Fibroblast of the aortic adventitia (primary cell): ENCODE results near the gene SH3BP1. TPM values are rescaled to one million over a fixed set of nuclear protein-coding genes. Genes with fewer than 3 reads are reported as not detected.
"Not testable (repeated sequence)": the region's sequence is repeated elsewhere in the genome, so short reads cannot be mapped to it uniquely, and the experiment has no call there.

Source experiments
- DNase-seq: peaks from one replicate; pipeline ENCODE4 v3.0.0-alpha.2; 2010; ENCODE audit warnings: low read depth
- H3K4me3 ChIP-seq: 2 replicates; pipeline ENCODE4 v1.5.1; 2011; ENCODE audit warnings: low read depth, mild to moderate bottlenecking, control low read depth, low read length, moderate library complexity
- CTCF ChIP-seq: IDR thresholded peaks from 2 replicates; pipeline ENCODE4 v1.5.1; 2011; ENCODE audit warnings: mild to moderate bottlenecking, low read length, control low read depth, inconsistent platforms; ENCODE audit not compliant: insufficient read depth
- total RNA-seq: library from RNA; depleted of rRNA; stranded (reverse); fragments of >200 nt; gene quantifications from 2 replicates; pipeline ENCODE4 v1.2.3, GENCODE V29; 2012; ENCODE audit warnings: low replicate concordance

The SH3BP1 gene, protein sequence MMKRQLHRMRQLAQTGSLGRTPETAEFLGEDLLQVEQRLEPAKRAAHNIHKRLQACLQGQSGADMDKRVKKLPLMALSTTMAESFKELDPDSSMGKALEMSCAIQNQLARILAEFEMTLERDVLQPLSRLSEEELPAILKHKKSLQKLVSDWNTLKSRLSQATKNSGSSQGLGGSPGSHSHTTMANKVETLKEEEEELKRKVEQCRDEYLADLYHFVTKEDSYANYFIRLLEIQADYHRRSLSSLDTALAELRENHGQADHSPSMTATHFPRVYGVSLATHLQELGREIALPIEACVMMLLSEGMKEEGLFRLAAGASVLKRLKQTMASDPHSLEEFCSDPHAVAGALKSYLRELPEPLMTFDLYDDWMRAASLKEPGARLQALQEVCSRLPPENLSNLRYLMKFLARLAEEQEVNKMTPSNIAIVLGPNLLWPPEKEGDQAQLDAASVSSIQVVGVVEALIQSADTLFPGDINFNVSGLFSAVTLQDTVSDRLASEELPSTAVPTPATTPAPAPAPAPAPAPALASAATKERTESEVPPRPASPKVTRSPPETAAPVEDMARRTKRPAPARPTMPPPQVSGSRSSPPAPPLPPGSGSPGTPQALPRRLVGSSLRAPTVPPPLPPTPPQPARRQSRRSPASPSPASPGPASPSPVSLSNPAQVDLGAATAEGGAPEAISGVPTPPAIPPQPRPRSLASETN
- total RNA-seq, result 1.8 and 4.6 TPM in 2 replicates

GRCh38 chr22:37639070-37639760 is at the start of gene SH3BP1:
Gene SH3BP1 (plus strand): TSS chr22:37639669. CDS start chr22:37639788, 119 bp downstream.
- DNase-seq, result no peak
- TF ChIP-seq CTCF, result no peak
- H3K4me3 ChIP-seq, result peak within 1 kb of the TSS; percentile 75

- H3K4me3 ChIP-seq, DNase-seq: not testable (repeated sequence)
These were observed 48.4 kb upstream of the SH3BP1 start for GRCh38 chr22:37591081-37591480.

GRCh38 chr22:37591823-37592404 is 47.6 kb upstream of the SH3BP1 start:
- no peak for DNase-seq
- H3K4me3 ChIP-seq, result peak overlapping the region; percentile 38
- TF ChIP-seq CTCF, result no peak

DNA sequence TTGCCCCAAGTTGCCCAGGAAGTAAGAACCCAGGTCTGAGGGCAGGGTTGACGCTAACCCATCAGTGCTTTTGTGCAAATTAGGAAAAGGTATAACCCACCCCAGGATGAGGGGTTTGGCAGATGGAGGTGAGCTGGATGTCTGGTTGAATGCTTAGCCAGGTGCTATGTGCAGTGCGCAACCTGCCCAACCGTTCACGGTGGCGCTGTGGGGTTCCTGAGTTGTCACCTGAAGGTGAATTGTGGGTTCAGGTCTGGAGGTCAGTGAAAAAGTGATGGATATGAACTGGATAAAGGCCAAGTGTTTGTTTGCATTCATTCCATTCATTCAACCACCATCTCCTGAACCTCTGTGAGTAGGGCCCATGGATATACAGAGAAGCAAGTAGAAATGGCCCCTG is 45.2 kb upstream of the SH3BP1 start:
- no peak for DNase-seq
- no peak for TF ChIP-seq CTCF
- no peak overlapping the region for H3K4me3 ChIP-seq

DNA sequence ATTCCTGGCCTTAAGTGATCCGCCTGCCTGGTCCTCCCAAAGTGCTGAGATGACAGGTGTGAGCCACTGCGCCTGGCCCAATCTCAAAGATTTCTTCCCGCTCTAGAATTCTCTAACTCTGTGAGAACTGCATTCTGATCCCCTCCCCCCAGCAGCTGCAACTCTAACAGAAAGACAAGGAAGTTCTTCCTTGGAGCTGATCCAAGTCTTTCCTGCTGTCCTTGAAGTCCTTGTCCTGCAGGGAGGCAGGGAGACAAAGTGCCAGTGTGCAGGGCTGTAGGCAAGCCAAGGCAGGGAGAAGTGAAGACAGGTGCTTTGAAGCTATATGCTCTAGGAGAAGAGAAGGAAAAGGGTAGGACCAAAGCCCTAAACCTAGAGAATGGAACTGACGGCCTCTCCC is 40.3 kb upstream of the SH3BP1 start:
- no peak overlapping the region for H3K4me3 ChIP-seq
- no peak for TF ChIP-seq CTCF
- no peak for DNase-seq

GRCh38 chr22:37601203-37601539 is 38.3 kb upstream of the SH3BP1 start:
- no peak for DNase-seq
- H3K4me3 ChIP-seq, result no peak overlapping the region
- TF ChIP-seq CTCF, result no peak
